SK-MEL-5 (cell line): ENCODE measurements around the gene MYG1. TPM values are rescaled to one million over a fixed set of nuclear protein-coding genes. Genes with fewer than 3 reads are reported as not detected.

Experiments used
- DNase-seq: peaks from one replicate; pipeline ENCODE4 v3.0.0-alpha.2; 2016; ENCODE audit warnings: low read depth, low spot score
- in situ Hi-C: cut with HindIII; loops from 2 replicates; pipeline ENCODE4 v1.10.0; 2016; ENCODE audit warnings: low sequenced_read_pairs, high pct_unique_total_duplicates, low pct_unique_long_range_greater_than_20kb
- polyA plus RNA-seq, 2 experiments: library from polyadenylated mRNA; depleted of rRNA; stranded (reverse); fragments of >200 nt; gene quantifications; 2 replicates each; pipeline ENCODE4 v1.2.3, GENCODE V29; 2015
- total RNA-seq: library from RNA; depleted of rRNA; stranded (reverse); fragments of >200 nt; shearing (Covaris generic); gene quantifications from 2 replicates; pipeline ENCODE4 v1.2.3, GENCODE V29; 2014; rRNA removed

MYG1 gene
- 59.4 and 61.3 TPM in 2 replicates for total RNA-seq
- polyA plus RNA-seq (2015; cell fraction: cytosol; rRNA removed) = 71.5 and 77.3 TPM in 2 replicates
- 25.6 and 47.8 TPM in 2 replicates for polyA plus RNA-seq (2015; cell fraction: nucleus; rRNA removed)

- in situ Hi-C loops = no loop called here
- DNase-seq = peak; percentile 95
These were observed at the start of gene MYG1 for GRCh38 chr12:53299454-53300180. MYG1 (plus strand) TSS chr12:53299695; CDS start chr12:53299738, 43 bp downstream.

- DNase-seq = peak; percentile 83
- in situ Hi-C loops = no loop called here
These were observed 47.8 kb upstream of the MYG1 start for GRCh38 chr12:53251477-53252348.

GRCh38 chr12:53252349-53252916 lies 47.1 kb upstream of the MYG1 start:
- no peak for DNase-seq

GRCh38 chr12:53253298-53253697 lies 46.2 kb upstream of the MYG1 start:
- in situ Hi-C loops = no loop called here
- DNase-seq = no peak

More at GRCh38 chr12:53252349-53252916, 47.1 kb upstream of the MYG1 start:
- in situ Hi-C loops = no loop called here

- no peak for DNase-seq
- in situ Hi-C loops = no loop called here
These were observed 44.5 kb upstream of the MYG1 start for GRCh38 chr12:53254816-53255545.

- in situ Hi-C loops = no loop called here
- DNase-seq = no peak
These were observed 43.5 kb upstream of the MYG1 start for GRCh38 chr12:53255996-53256395.

GRCh38 chr12:53258541-53259539 lies 40.7 kb upstream of the MYG1 start:
- in situ Hi-C loops = no loop called here
- DNase-seq = no peak

GRCh38 chr12:53259891-53260290 lies 39.6 kb upstream of the MYG1 start:
- in situ Hi-C loops = no loop called here
- DNase-seq = no peak

GRCh38 chr12:53265783-53266182 lies 33.7 kb upstream of the MYG1 start:
- in situ Hi-C loops = no loop called here
- no peak for DNase-seq

- DNase-seq = peak; percentile 25
These were observed 32.0 kb upstream of the MYG1 start for GRCh38 chr12:53267306-53267998.

GRCh38 chr12:53267999-53268629 lies 31.4 kb upstream of the MYG1 start, which contains the start of gene ESPL1:
ESPL1 (plus strand) TSS chr12:53268299; CDS start chr12:53268767, 468 bp downstream.
- in situ Hi-C loops = no loop called here
- peak; percentile 71 for DNase-seq

More at GRCh38 chr12:53267306-53267998, 32.0 kb upstream of the MYG1 start:
- in situ Hi-C loops = no loop called here

- in situ Hi-C loops = no loop called here
These were observed 30.6 kb upstream of the MYG1 start for GRCh38 chr12:53268630-53269562.

GRCh38 chr12:53274445-53274844 lies 25.1 kb upstream of the MYG1 start:
- no peak for DNase-seq
- in situ Hi-C loops = no loop called here

More at GRCh38 chr12:53268630-53269562, 30.6 kb upstream of the MYG1 start:
- no peak for DNase-seq

- in situ Hi-C loops = no loop called here
- DNase-seq = no peak
These were observed 23.0 kb upstream of the MYG1 start for GRCh38 chr12:53276511-53276910.
